HFFc6 (cell line): ENCODE data around the gene HOXA13. TPM values are rescaled to one million over a fixed set of nuclear protein-coding genes. Genes with fewer than 3 reads are reported as not detected.

Experiments used
- DNase-seq: peaks from one replicate; pipeline ENCODE4 v3.0.0-alpha.2; 2018
- H3K27ac Mint-ChIP-seq: 2 replicates; pipeline ENCODE4 v1.8.0; 2020; ENCODE audit warnings: mild to moderate bottlenecking, mixed read lengths
- H3K27me3 Mint-ChIP-seq: 2 replicates; pipeline ENCODE4 v1.8.0; 2021; ENCODE audit warnings: mild to moderate bottlenecking, moderate library complexity, mixed read lengths; ENCODE audit not compliant: insufficient read depth
- H3K36me3 Mint-ChIP-seq: 2 replicates; pipeline ENCODE4 v1.8.0; 2021; ENCODE audit warnings: low read depth, mixed read lengths
- H3K4me1 Mint-ChIP-seq: 2 replicates; pipeline ENCODE4 v1.8.0; 2020; ENCODE audit warnings: low read depth, mixed read lengths
- H3K4me3 Mint-ChIP-seq: 2 replicates; pipeline ENCODE4 v1.8.0; 2020; ENCODE audit warnings: mild to moderate bottlenecking, moderate library complexity, mixed read lengths
- H3K9me3 Mint-ChIP-seq: 2 replicates; pipeline ENCODE4 v1.8.0; 2020; ENCODE audit warnings: mild to moderate bottlenecking, mixed read lengths
- CTCF ChIP-seq: fragments of 200-600 bp; sonication (generic); IDR thresholded peaks from 2 replicates; pipeline ENCODE4 v1.5.0; 2021; ENCODE audit warnings: antibody characterized with exemption, mild to moderate bottlenecking
- total RNA-seq, 6 experiments: library from RNA; stranded (reverse); fragmentation: NEBNext Ultra II Directional; extraction: Animal tissue kit (Norgen Biotek cat#: 25700); gene quantifications; 2 replicates in 1 of 6; 3 replicates in 5 of 6; pipeline ENCODE4 v1.2.3, GENCODE V29; 2021

The HOXA13 gene
- total RNA-seq, 6 experiments from 2014 or later = 11.1 to 16.0 (median 13.1) TPM

- peaks cover 17% of the 10 kb centered on the region for H3K27me3 Mint-ChIP-seq
- H3K9me3 Mint-ChIP-seq = no peaks in the 10 kb centered on the region
- DNase-seq = peak; percentile 75
- H3K4me3 Mint-ChIP-seq = peak overlapping the region; percentile 93
- H3K4me1 Mint-ChIP-seq = peaks cover 74% of the 10 kb centered on the region
- TF ChIP-seq CTCF = no peak
- H3K36me3 Mint-ChIP-seq = peaks cover 39% of the 10 kb centered on the region
- peak overlapping the region; percentile 97 for H3K27ac Mint-ChIP-seq
These were observed 10.4 kb downstream of the HOXA13 start for GRCh38 chr7:27189295-27189996.

- peaks cover 24% of the 10 kb centered on the region for H3K27me3 Mint-ChIP-seq
- TF ChIP-seq CTCF = no peak; the same call in none of the 2 replicates
- H3K4me3 Mint-ChIP-seq = peak overlapping the region; percentile 93
- H3K9me3 Mint-ChIP-seq = no peaks in the 10 kb centered on the region
- H3K36me3 Mint-ChIP-seq = peaks cover 36% of the 10 kb centered on the region
- peak overlapping the region; percentile 97 for H3K27ac Mint-ChIP-seq
- H3K4me1 Mint-ChIP-seq = peaks cover 66% of the 10 kb centered on the region
- no peak for DNase-seq
These were observed 11.3 kb downstream of the HOXA13 start for GRCh38 chr7:27188386-27189294.

- no peak for DNase-seq
- Mint-ChIP-seq H3K9me3 (no peaks in the 10 kb centered on the region), H3K36me3 (peaks cover 39% of the 10 kb centered on the region), H3K27ac (peak overlapping the region; percentile 97), H3K4me3 (peak overlapping the region; percentile 93), H3K27me3 (peaks cover 25% of the 10 kb centered on the region), H3K4me1 (peaks cover 63% of the 10 kb centered on the region)
- TF ChIP-seq CTCF = no peak; the same call in 1 of the 2 replicates
These were observed 12.2 kb downstream of the HOXA13 start for GRCh38 chr7:27187475-27188385.

- Mint-ChIP-seq H3K4me1 (peaks cover 69% of the 10 kb centered on the region), H3K9me3 (no peaks in the 10 kb centered on the region), H3K36me3 (peaks cover 39% of the 10 kb centered on the region), H3K27me3 (peaks cover 23% of the 10 kb centered on the region), H3K27ac (peak overlapping the region; percentile 97), H3K4me3 (peak overlapping the region; percentile 93)
- TF ChIP-seq CTCF = no peak
- DNase-seq = no peak
These were observed 13.0 kb downstream of the HOXA13 start for GRCh38 chr7:27186668-27187474.
